GM21723 (cell line): ENCODE data around the gene HLA-G.

Experiments
- ATAC-seq: cut with Tn5 transposase; IDR thresholded peaks from one replicate; pipeline ENCODE4 v1.9.1; 2021; ENCODE audit warnings: mild to moderate bottlenecking, moderate library complexity; ENCODE audit not compliant: unreplicated experiment

The HLA-G gene

DNA sequence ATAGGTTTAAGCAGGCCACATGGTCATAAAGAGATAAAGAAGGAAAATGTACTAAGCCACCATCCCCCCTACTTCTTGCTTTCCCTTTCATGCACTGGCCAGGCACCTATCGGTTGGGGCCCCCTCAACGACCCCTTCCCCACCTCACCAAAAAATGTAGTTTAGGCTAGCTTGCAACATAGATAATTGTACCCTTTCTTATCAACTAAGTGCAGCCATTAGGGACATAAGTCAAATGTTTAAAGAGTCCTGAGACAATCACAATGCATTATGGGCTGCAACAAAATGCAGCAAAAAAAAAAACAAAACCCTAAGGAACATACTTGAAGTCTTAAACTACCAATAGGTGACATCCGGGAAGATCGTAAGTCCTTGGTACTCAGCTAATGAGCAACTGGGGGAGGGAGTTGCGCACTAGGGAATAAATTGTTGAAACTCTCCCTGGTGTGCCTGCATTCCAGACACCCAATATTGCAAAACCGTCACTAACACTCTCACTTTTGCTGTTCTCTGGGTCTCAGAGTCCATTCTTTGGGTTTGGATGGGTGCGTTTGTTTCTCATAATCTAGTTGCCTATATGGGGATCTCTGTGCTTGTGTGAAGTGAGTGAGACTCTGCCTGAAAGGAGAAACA, 12.4 kb upstream of the HLA-G start:
- ATAC-seq = no peak

- ATAC-seq = no peak
These were observed 11.6 kb upstream of the HLA-G start for GRCh38 chr6:29816030-29816429.

GRCh38 chr6:29818892-29819291, 8.7 kb upstream of the HLA-G start:
- no peak for ATAC-seq

GRCh38 chr6:29824144-29824543, 3.5 kb upstream of the HLA-G start:
- no peak for ATAC-seq

GRCh38 chr6:29825848-29826247, 1.8 kb upstream of the HLA-G start:
- no peak for ATAC-seq

- no peak for ATAC-seq
These were observed 1.4 kb upstream of the HLA-G start for GRCh38 chr6:29826271-29826670.

- ATAC-seq = no peak
These were observed 809 bp downstream of the HLA-G start for GRCh38 chr6:29828471-29828797.

DNA sequence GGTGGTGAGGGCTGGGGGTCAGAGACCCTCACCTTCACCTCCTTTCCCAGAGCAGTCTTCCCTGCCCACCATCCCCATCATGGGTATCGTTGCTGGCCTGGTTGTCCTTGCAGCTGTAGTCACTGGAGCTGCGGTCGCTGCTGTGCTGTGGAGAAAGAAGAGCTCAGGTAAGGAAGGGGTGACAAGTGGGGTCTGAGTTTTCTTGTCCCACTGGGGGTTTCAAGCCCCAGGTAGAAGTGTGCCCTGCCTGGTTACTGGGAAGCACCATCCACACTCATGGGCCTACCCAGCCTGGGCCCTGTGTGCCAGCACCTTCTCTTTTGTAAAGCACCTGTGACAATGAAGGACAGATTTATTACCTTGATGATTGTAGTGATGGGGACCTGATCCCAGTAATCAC, 2.1 kb downstream of the HLA-G start:
- no peak for ATAC-seq

GRCh38 chr6:29830409-29830808, 2.8 kb downstream of the HLA-G start:
- no peak for ATAC-seq

DNA sequence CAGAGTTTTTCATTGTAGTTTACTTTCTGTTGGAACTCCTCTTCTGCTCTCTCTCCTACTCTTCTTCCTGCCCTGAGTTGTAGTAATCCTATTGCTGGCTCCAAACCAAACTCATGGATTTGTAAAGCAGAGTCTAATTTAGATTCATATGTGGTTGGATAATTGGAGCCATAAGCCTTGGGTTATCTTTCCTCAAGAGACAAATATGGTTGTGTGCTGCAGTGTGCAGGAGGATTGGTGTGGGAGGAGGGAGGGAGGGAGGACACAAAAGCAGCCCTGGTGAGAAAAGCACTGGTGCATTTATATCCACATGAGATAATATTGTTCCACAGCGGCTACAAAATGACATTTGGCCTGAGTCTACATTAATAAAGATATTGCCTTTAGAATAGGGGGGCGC, 4.2 kb downstream of the HLA-G start:
- ATAC-seq = no peak

GRCh38 chr6:29834564-29835436, 7.2 kb downstream of the HLA-G start:
- no peak for ATAC-seq

DNA sequence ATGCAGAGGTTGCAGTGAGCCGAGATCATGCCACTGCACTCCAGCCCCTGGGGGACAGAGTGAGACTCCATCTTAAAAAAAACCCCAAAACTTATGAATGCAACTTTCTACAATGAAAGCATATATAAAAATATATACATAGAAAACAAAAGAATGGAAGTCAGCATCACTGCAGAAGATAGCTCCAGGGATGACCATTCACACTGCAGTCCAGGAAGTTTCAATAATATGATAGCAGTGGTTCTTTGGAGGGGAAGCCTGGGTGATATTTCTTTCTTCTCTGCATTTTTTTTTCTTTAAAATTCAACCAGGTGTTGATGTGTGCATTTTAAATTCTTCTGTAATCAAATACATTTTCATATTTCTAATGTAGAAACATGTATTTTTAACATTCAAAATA, 12.3 kb downstream of the HLA-G start:
- no peak for ATAC-seq

- ATAC-seq = no peak
These were observed 13.4 kb downstream of the HLA-G start for GRCh38 chr6:29841030-29841429.

- no peak for ATAC-seq
These were observed 17.9 kb downstream of the HLA-G start for GRCh38 chr6:29845405-29846006.

- no peak for ATAC-seq
These were observed 20.4 kb downstream of the HLA-G start for GRCh38 chr6:29847871-29848630.

GRCh38 chr6:29850011-29850553, 22.5 kb downstream of the HLA-G start:
- no peak for ATAC-seq

DNA sequence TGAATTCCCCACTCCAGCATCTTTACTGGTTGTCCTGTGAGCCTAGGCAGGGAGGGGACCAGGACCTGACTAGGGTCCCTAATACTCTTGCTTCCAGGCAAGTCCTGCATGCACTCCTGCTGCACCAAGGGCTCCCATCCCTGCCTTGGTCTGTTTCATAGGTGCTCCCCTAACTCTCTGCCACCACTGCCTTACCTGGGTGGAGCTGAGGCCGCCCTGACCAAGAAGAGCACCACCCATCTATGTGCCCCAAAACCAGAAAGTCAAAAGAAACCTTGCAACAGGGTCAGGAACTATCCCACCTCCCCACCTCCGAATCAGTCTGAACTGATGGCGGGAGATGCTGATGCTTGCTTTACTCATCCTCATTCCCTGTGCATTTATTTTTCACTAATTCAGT, 23.6 kb downstream of the HLA-G start:
- ATAC-seq = no peak

DNA sequence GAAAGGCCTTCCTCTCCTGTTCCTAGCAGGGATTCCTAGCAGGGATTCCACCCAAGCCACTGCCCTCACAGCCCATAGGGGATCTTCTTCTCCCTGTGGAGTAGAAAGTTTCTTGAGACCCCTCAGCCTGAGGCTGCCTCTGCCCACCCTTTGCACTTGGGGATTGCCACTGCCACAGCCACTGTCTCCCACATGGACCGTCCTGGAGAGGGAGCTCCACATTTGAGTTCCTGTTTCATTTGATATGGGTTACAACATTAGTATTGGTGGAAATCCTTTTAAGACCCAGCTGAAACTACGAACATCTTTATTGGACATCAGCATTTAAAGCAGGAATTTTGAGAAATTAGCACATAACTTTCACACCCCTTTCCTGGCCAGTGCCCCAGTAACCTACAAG, 25.6 kb downstream of the HLA-G start:
- ATAC-seq = no peak

GRCh38 chr6:29858006-29858405, 30.4 kb downstream of the HLA-G start:
- no peak for ATAC-seq

GRCh38 chr6:29861521-29862255, 34.1 kb downstream of the HLA-G start:
- ATAC-seq = no peak
